ENCODE data around the gene EIF6.

EIF6 gene

GRCh38 chr20:35312318-35312717, 27.7 kb upstream of the EIF6 start:
- DNase-seq (ENCODE audit: low read depth): no peak

- no peak for DNase-seq (ENCODE audit: low read depth)
These were observed 27.2 kb upstream of the EIF6 start for GRCh38 chr20:35311822-35312221.

- DNase-seq (ENCODE audit: low read depth): no peak
These were observed 26.8 kb upstream of the EIF6 start for GRCh38 chr20:35311409-35311808.

GRCh38 chr20:35307666-35308653, 23.4 kb upstream of the EIF6 start:
- no peak for DNase-seq (ENCODE audit: low read depth)

GRCh38 chr20:35306931-35307517, 22.5 kb upstream of the EIF6 start:
- no peak for DNase-seq (ENCODE audit: low read depth)

- DNase-seq (ENCODE audit: low read depth): peak; percentile 35
These were observed 21.3 kb upstream of the EIF6 start for GRCh38 chr20:35305682-35306556.

GRCh38 chr20:35304956-35305355, 20.4 kb upstream of the EIF6 start:
- no peak for DNase-seq (ENCODE audit: low read depth)

GRCh38 chr20:35303735-35304491, 19.3 kb upstream of the EIF6 start:
- peak; percentile 48 for DNase-seq (ENCODE audit: low read depth)

GRCh38 chr20:35303382-35303734, 18.8 kb upstream of the EIF6 start:
- DNase-seq (ENCODE audit: low read depth): no peak

GRCh38 chr20:35302421-35303335, 18.1 kb upstream of the EIF6 start:
- no peak for DNase-seq (ENCODE audit: low read depth)

- no peak for DNase-seq (ENCODE audit: low read depth)
These were observed 16.9 kb upstream of the EIF6 start for GRCh38 chr20:35301426-35301825.

DNA sequence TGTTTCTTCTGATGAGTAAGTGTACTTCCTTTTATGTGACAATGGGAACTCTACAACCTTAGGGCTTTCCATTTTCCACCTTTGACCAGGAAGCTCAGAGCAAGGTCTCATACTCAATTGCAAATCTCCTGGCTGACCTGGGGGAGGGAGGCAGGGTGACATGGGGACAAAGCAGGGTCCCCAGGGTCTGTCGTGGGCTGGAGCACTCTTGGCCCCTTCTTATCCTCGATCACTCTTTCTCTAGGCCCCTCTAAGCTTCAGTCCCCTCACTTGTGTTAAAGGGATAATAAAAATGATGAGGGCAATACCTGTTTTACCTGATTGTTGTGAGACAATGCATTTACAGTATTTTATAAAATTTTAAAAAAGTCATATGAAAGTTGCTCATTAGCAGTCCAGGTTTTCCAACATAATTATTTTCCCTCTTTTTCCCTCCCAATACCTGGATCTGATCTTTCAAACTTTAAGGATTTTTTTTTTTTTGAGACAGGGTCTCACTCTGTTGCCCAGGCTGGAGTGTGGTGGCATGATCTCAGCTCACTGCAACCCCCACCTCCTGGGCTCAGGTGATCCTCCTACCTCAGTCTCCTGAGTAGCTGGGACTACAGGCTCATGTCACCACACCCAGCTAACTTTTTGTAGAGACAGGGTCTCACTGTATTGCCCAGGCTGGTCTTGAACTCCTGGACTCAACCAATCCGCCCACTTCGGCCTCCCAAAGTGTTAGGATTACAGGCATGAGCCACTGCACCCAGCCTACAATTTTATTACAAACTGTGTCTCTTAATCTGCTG, 16.1 kb upstream of the EIF6 start:
- DNase-seq (ENCODE audit: low read depth): no peak

GRCh38 chr20:35299780-35300179, 15.2 kb upstream of the EIF6 start:
- DNase-seq (ENCODE audit: low read depth): no peak

GRCh38 chr20:35298264-35298663, 13.7 kb upstream of the EIF6 start:
- no peak for DNase-seq (ENCODE audit: low read depth)

GRCh38 chr20:35297740-35298139, 13.2 kb upstream of the EIF6 start:
- no peak for DNase-seq (ENCODE audit: low read depth)

DNA sequence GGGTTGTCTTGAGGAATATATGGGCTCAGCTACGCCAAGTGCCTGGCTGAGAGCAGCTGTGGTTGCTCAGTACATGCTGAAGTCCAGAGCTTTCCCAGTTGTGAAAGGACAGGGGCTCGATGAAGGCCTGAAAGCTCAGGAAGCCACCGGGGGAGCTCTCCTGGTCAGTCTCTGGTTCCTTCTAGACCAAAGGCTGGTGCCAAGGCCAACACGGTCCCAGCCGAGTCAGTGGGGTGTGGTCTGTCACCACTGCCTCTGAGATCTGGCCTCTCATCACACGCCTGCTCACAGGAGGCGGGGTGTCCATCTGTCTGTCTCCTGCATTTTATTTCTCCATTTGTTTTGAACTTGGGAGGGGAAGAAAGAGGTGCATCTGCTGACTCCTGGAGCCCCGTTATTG, 12.6 kb upstream of the EIF6 start:
- no peak for DNase-seq (ENCODE audit: low read depth)

- no peak for DNase-seq (ENCODE audit: low read depth)
These were observed 11.6 kb upstream of the EIF6 start for GRCh38 chr20:35296101-35296554.

DNA sequence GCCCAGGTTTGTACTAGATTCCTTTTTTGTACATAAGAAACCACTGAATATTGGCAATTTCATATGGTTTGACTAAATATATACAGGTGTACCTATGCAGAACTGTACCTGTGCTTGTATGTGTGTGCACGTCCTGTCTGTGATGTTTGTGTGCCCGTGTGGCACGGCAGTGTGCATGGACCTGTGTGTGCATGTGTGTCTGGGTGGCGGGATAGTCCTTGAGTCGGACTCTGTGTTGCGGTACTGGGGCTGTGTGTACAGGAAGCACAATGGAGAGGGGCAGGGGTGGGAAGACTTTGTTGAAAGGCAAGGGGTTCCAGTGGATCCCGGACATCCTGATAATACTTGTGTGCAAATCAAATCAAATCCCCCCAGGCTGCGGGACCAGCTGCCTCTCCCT, 11.1 kb upstream of the EIF6 start:
- no peak for DNase-seq (ENCODE audit: low read depth)

GRCh38 chr20:35295058-35295457, 10.5 kb upstream of the EIF6 start:
- DNase-seq (ENCODE audit: low read depth): no peak

DNA sequence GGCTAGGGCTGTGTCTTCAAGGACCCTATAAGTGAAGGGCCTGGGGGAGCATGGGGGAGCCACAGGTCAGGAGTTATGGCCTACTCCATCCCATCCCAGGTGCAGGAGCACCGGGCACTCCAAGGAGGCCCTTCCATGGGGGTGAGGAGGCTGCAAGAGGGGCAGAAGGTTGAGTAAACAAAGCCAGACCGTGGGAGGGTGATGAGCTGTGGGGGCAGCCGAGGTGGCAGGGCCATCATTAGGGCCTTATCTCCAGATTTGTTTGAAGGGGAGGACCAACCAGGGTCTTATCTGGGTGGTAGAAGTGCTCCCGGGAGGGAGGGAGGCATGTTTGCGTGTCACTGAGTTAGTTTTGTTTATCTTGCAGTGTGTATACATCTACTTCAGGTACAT, 9.7 kb upstream of the EIF6 start:
- no peak for DNase-seq (ENCODE audit: low read depth)
